ENCODE data around the gene SULT1E1. TPM values are rescaled to one million over a fixed set of nuclear protein-coding genes. Genes with fewer than 3 reads are reported as not detected.
A peak's percentile ranks its signal among the peaks of the same experiment; 100 is the strongest.

SULT1E1 gene
- total RNA-seq, 4 donors from 2014 or later, result not detected

GRCh38 chr4:69823481-69824186 lies 36.3 kb downstream of the SULT1E1 start:
- 68 to 69% methylated on average over 8 of the region's 8 CpGs for WGBS, 2 donors
- H3K9me3 ChIP-seq, result no peaks in the 10 kb centered on the region
- peak in 1 of 2 donors; percentile 20 for DNase-seq
- no peak overlapping the region for H3K27ac ChIP-seq
- no peak overlapping the region for H3K4me3 ChIP-seq (replicated peaks in 1 of 3)
- intact Hi-C loops (cut with DNase I), result no loop called here
- no peaks in the 10 kb centered on the region for H3K27me3 ChIP-seq
- H3K4me1 ChIP-seq, result no peaks in the 10 kb centered on the region
- TF ChIP-seq CTCF (IDR thresholded peaks at IDR 0.05), result peak in 2 of 6 experiments; percentile 14 to 29
- TF ChIP-seq POLR2A (IDR thresholded peaks at IDR 0.05), result no peak
- no peaks in the 10 kb centered on the region for H3K36me3 ChIP-seq

GRCh38 chr4:69823048-69823447 lies 36.9 kb downstream of the SULT1E1 start:
- no peak overlapping the region for H3K27ac ChIP-seq
- no peaks in the 10 kb centered on the region for H3K9me3 ChIP-seq
- WGBS, 2 donors, result 72 to 89% methylated on average over 4 of the region's 4 CpGs
- H3K36me3 ChIP-seq, result no peaks in the 10 kb centered on the region
- no peak for DNase-seq
- intact Hi-C loops (cut with DNase I), result no loop called here
- H3K4me3 ChIP-seq (replicated peaks in 1 of 3), result no peak overlapping the region
- no peaks in the 10 kb centered on the region for H3K27me3 ChIP-seq
- TF ChIP-seq CTCF (IDR thresholded peaks at IDR 0.05) (no peak), POLR2A (IDR thresholded peaks at IDR 0.05) (no peak)
- no peaks in the 10 kb centered on the region for H3K4me1 ChIP-seq

GRCh38 chr4:69822198-69822597 lies 37.7 kb downstream of the SULT1E1 start:
- Histone ChIP-seq H3K4me3 (replicated peaks in 1 of 3) (no peak overlapping the region), H3K9me3 (no peaks in the 10 kb centered on the region), H3K27me3 (no peaks in the 10 kb centered on the region), H3K27ac (no peak overlapping the region), H3K36me3 (no peaks in the 10 kb centered on the region), H3K4me1 (no peaks in the 10 kb centered on the region)
- intact Hi-C loops (cut with DNase I), result no loop called here
- no peak for DNase-seq
- 80 to 83% methylated on average over 5 of the region's 5 CpGs for WGBS, 2 donors
- TF ChIP-seq CTCF (IDR thresholded peaks at IDR 0.05) (no peak), POLR2A (IDR thresholded peaks at IDR 0.05) (no peak)

- Histone ChIP-seq H3K9me3 (no peaks in the 10 kb centered on the region), H3K27me3 (no peaks in the 10 kb centered on the region), H3K27ac (no peak overlapping the region), H3K4me1 (no peaks in the 10 kb centered on the region), H3K36me3 (no peaks in the 10 kb centered on the region), H3K4me3 (replicated peaks in 1 of 3) (no peak overlapping the region)
- no peak for TF ChIP-seq CTCF (IDR thresholded peaks at IDR 0.05)
- TF ChIP-seq POLR2A (IDR thresholded peaks at IDR 0.05), result no peak
- intact Hi-C loops (cut with DNase I), result no loop called here
- 70 to 90% methylated on average over 1 of the region's 1 CpG for WGBS, 2 donors
- DNase-seq, result no peak
Observed at GRCh38 chr4:69818060-69818639, 41.8 kb downstream of the SULT1E1 start.

GRCh38 chr4:69816236-69816635 lies 43.7 kb downstream of the SULT1E1 start:
- no peaks in the 10 kb centered on the region for H3K36me3 ChIP-seq
- no peak overlapping the region for H3K27ac ChIP-seq
- intact Hi-C loops (cut with DNase I), result no loop called here
- TF ChIP-seq CTCF (IDR thresholded peaks at IDR 0.05) (no peak), POLR2A (IDR thresholded peaks at IDR 0.05) (no peak)
- 63 to 83% methylated on average over 3 of the region's 3 CpGs for WGBS, 2 donors
- no peak overlapping the region for H3K4me3 ChIP-seq (replicated peaks in 1 of 3)
- no peak for DNase-seq
- no peaks in the 10 kb centered on the region for H3K4me1 ChIP-seq
- H3K9me3 ChIP-seq, result no peaks in the 10 kb centered on the region
- H3K27me3 ChIP-seq, result no peaks in the 10 kb centered on the region
